ENCODE data around the gene IFNAR2.
"Not testable (repeated sequence)": the region's sequence is repeated elsewhere in the genome, so short reads cannot be mapped to it uniquely, and the experiment has no call there.

Gene IFNAR2

DNA sequence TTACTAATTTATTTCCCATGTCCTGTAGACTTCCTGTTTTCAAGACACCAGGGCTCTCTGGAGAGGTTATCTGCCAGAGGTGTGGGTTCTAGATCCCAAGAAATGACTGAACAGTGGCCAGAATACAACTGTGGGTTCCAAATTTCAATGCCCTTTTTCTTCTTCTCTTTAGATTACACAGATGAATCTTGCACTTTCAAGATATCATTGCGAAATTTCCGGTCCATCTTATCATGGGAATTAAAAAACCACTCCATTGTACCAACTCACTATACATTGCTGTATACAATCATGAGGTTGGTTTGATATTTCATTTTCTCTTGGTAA, 15.0 kb downstream of the IFNAR2 start:
- TF ChIP-seq ZNF274 (IDR thresholded peaks at IDR 0.05; ENCODE audit: low read depth, low read length): no peak
- no peak overlapping the region for H3K4me3 ChIP-seq (ENCODE audit: low read length)

- no peak overlapping the region for H3K4me3 ChIP-seq (ENCODE audit: low read length)
- TF ChIP-seq ZNF274 (IDR thresholded peaks at IDR 0.05; ENCODE audit: low read depth, low read length): no peak
Observed at GRCh38 chr21:33245289-33245918, 15.7 kb downstream of the IFNAR2 start.

GRCh38 chr21:33246506-33246905, 16.8 kb downstream of the IFNAR2 start:
- no peak for TF ChIP-seq ZNF274 (IDR thresholded peaks at IDR 0.05; ENCODE audit: low read depth, low read length)
- H3K4me3 ChIP-seq (ENCODE audit: low read length): no peak overlapping the region

DNA sequence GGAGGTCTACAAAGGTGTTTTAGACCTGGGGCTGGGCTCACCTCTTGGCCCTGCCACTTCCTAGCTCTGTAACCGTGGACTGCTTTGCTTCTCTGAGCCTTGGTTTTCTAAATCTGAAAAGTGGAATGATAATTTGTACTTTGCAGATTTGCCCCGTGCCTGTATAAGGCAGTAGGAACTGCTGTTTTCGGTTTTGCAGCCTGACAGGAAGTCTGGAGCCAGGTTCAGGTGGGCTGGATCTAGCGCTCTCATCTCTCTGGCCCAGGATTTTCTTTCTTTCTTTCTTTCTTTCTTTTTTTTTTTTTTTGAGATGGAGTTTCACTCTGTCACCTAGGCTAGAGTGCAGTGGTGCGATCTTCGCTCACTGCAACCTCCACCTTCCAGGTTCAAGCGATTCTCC, 17.2 kb downstream of the IFNAR2 start:
- no peak for TF ChIP-seq ZNF274 (IDR thresholded peaks at IDR 0.05; ENCODE audit: low read depth, low read length)
- H3K4me3 ChIP-seq (ENCODE audit: low read length): no peak overlapping the region

DNA sequence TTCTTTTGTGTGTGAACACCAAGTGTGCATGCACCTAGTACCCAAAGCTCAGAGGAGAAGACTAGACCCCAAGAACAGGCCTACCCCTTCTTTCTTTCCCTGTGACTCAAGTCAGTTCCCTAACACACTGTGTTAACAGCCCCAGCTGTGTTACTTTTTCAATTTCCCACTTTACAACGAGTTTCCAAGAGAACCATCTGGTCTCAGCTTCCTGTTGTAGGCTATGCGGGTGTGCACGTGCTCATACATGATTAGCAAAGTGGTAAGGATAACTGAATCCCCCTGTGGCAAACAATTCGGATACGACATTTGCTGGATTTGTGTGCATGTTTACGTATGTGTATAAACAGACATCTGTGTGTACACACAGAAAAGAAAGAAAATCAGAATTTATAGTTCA, 17.9 kb downstream of the IFNAR2 start:
- no peak overlapping the region for H3K4me3 ChIP-seq (ENCODE audit: low read length)
- TF ChIP-seq ZNF274 (IDR thresholded peaks at IDR 0.05; ENCODE audit: low read depth, low read length): no peak

DNA sequence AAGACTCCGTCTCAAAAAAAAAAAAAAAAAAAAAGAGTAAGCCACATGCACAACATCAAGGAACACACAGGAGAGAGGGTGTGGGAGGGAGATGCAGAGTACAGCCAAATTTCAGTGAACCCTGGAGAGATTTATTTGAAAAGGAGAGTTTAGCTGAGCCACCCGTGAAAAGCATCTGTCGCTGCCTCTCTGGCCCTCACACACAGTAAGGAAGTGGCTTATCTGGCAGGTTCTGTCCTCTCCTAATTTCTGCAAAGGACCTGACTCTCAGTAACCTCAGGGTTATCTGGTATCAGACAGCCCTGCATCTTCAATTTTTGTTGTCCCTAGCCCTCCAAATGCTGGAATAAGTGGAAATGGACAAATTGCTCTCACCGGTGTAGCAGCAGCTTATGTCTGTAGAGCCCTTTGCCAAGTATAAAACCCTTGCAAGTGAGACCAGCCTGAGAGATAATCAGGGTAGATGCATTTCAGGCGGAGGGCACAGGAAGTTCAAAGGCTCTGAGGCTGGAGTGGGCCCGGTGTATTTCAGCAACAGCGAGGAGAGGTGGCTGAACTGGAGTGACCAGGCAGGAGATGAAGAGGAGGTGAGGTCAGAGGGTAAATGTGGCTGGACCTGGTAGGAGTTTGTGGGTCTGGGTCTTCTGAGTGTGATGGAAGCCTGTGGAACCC, 19.7 kb downstream of the IFNAR2 start:
- H3K4me3 ChIP-seq (ENCODE audit: low read length): no peak overlapping the region
- no peak for TF ChIP-seq ZNF274 (IDR thresholded peaks at IDR 0.05; ENCODE audit: low read depth, low read length)

DNA sequence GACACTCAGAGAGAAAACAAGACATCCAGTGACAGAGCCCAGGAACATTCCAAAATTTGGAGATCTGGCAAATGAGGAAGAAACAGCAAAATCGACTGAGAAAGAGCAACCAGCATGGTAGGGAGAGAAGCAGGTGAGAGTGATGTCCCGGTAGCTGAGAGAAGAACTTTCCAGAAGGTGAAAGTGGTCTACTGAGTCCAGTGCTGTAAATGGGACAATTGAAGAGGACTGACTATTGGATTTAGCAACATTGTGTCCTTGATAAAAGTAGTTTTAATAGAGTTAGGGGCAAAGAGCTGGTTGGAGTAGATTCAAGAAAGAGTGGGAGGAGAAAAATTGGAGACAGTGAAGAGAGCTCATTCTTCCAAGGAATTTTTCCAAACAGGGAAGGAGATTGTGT, 21.4 kb downstream of the IFNAR2 start:
- no peak overlapping the region for H3K4me3 ChIP-seq (ENCODE audit: low read length)
- no peak for TF ChIP-seq ZNF274 (IDR thresholded peaks at IDR 0.05; ENCODE audit: low read depth, low read length)

GRCh38 chr21:33253382-33253781, 23.6 kb downstream of the IFNAR2 start:
- not testable (repeated sequence) for H3K4me3 ChIP-seq (ENCODE audit: low read length)

DNA sequence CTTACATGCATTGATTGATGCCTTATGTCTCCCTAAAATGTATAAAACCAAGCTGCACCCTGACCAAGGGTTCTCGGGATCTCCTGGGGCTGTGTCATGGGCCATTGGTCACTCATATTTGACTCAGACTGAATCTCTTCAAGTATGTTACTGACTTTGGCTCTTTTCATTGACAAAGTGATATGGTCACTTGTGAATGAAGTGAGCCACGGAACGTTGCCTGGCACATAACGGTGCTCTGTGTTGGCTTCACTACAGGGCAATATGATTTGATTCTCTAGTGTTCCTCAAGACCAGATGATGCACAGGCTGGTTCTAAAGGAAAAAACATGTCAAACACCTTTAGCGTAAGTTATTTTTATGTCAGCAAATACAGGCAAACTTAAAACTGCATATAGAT, 25.0 kb downstream of the IFNAR2 start:
- TF ChIP-seq ZNF274 (IDR thresholded peaks at IDR 0.05; ENCODE audit: low read depth, low read length): no peak
- no peak overlapping the region for H3K4me3 ChIP-seq (ENCODE audit: low read length)

- TF ChIP-seq ZNF274 (IDR thresholded peaks at IDR 0.05; ENCODE audit: low read depth, low read length): no peak
- H3K4me3 ChIP-seq (ENCODE audit: low read length): no peak overlapping the region
Observed at GRCh38 chr21:33255404-33255803, 25.7 kb downstream of the IFNAR2 start.

DNA sequence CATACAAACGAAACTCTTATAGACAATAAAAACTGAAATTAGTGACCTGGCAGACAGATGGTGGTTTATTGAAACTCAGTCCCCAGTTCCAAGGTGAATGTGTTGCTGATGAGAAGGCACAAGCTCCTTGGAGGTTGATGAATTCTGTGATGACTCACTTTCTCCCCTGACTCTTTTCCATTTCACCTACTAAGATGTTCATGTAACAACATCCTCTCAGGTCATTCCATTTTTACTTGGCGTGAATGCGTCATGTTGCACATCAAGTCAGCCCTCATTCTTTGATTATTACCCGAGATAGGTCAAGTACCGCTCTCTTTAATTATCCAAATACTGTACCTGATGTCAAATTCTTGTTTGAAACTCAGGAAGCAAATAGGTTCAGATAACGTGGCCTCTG, 26.3 kb downstream of the IFNAR2 start:
- H3K4me3 ChIP-seq (ENCODE audit: low read length): no peak overlapping the region
- TF ChIP-seq ZNF274 (IDR thresholded peaks at IDR 0.05; ENCODE audit: low read depth, low read length): no peak

DNA sequence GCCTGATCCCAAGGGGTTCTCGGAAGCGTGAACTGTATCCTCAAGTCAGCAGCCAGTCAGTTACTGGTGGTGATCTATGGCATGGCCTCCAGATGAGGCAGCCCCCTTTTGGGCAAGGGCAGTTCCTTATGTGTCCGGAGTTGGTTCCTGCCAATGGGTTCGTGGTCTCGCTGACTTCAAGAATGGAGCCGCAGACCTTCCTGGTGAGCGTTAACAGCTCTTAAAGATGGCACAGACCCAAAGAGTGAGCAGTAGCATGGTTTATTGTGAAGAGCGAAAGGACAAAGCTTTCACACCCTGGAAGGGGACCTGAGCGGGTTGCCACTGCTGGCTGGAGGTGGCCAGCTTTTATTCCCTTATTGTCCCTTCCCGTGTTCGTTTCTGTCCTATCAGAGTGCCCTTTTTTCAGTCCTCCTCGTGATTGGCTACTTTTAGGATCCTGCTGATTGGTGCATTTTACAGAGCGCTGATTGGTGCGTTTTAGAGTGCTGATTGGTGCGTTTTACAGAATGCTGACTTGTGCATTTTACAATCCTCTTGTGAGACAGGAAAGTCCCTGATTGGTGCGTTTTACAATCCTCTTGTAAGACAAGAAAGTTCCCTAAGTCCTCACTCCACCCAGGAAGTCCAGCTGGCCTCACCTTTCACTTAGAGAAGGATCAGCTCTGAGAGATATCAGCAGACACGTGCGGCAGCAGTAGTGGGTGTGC, 27.5 kb downstream of the IFNAR2 start:
- H3K4me3 ChIP-seq (ENCODE audit: low read length): no peak overlapping the region
- TF ChIP-seq ZNF274 (IDR thresholded peaks at IDR 0.05; ENCODE audit: low read depth, low read length): no peak

DNA sequence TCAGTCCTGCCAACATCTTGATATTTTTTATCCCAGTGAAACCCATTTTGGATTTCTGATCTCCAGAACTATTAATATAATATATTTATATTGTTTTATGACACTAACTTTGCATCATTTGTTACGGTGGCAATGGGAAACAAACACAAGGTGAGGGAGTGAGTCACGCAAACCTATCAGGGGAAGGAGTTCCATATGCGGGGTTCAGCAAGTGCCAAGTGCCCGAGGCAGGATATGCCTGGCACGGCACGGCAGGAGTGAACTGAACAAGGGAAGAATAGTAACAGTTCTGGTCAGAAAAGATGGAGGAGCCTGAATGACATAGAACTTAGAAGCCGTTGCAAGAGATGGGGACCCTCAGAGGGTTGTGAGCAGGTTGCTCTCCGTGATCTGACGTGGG, 28.7 kb downstream of the IFNAR2 start:
- H3K4me3 ChIP-seq (ENCODE audit: low read length): no peak overlapping the region
- TF ChIP-seq ZNF274 (IDR thresholded peaks at IDR 0.05; ENCODE audit: low read depth, low read length): no peak

- no peak for TF ChIP-seq ZNF274 (IDR thresholded peaks at IDR 0.05; ENCODE audit: low read depth, low read length)
- no peak overlapping the region for H3K4me3 ChIP-seq (ENCODE audit: low read length)
Observed at GRCh38 chr21:33259428-33259827, 29.7 kb downstream of the IFNAR2 start.

GRCh38 chr21:33259995-33260394, 30.3 kb downstream of the IFNAR2 start:
- no peak for TF ChIP-seq ZNF274 (IDR thresholded peaks at IDR 0.05; ENCODE audit: low read depth, low read length)
- H3K4me3 ChIP-seq (ENCODE audit: low read length): no peak overlapping the region
